ENCODE data around the gene UGT1A6. TPM values are rescaled to one million over a fixed set of nuclear protein-coding genes. Genes with fewer than 3 reads are reported as not detected.
A peak's percentile ranks its signal among the peaks of the same experiment; 100 is the strongest.
"Not testable (repeated sequence)": the region's sequence is repeated elsewhere in the genome, so short reads cannot be mapped to it uniquely, and the experiment has no call there.

The UGT1A6 gene
- total and polyA plus RNA-seq, 3 experiments from 2014 or later: not detected

- H3K27ac ChIP-seq (ENCODE audit: low read depth, low read length): no peak overlapping the region
- DNase-seq: no peak
- Mint-ChIP-seq H3K4me3 (no peak overlapping the region), H3K27ac (no peak overlapping the region), H3K36me3 (no peaks in the 10 kb centered on the region), H3K4me1 (no peaks in the 10 kb centered on the region), H3K9me3 (no peaks in the 10 kb centered on the region), H3K27me3 (peaks cover 22 to 65% of the 10 kb centered on the region in 2 donors)
- H3K36me3 ChIP-seq (ENCODE audit: insufficient read depth, low read length): no peaks in the 10 kb centered on the region
- H3K9me3 ChIP-seq (ENCODE audit: low read length): no peaks in the 10 kb centered on the region
- H3K27me3 ChIP-seq (ENCODE audit: insufficient read depth, low read length, poor library complexity, severe bottlenecking): no peaks in the 10 kb centered on the region
- no peak overlapping the region for H3K4me3 ChIP-seq (ENCODE audit: low read length)
- ChIA-PET POLR2A (no interaction called here), CTCF (no interaction called here)
- H3K4me1 ChIP-seq (ENCODE audit: insufficient read depth, low read length): no peaks in the 10 kb centered on the region
Measured at GRCh38 chr2:233713262-233713615, 20.5 kb downstream of the UGT1A6 start.

- no peak for DNase-seq
- no peaks in the 10 kb centered on the region for H3K4me1 Mint-ChIP-seq
- no peaks in the 10 kb centered on the region for H3K36me3 Mint-ChIP-seq
Measured at GRCh38 chr2:233714121-233714520, 21.4 kb downstream of the UGT1A6 start.

GRCh38 chr2:233718552-233718951 is 25.9 kb downstream of the UGT1A6 start, which contains the start of gene UGT1A4:
TSS of gene UGT1A4 (plus strand) at chr2:233718736. CDS start at chr2:233718821, 85 bp downstream.
- POLR2A ChIA-PET: no interaction called here

More at GRCh38 chr2:233714121-233714520, 21.4 kb downstream of the UGT1A6 start:
- ChIA-PET POLR2A (no interaction called here), CTCF (no interaction called here)
- Histone ChIP-seq H3K4me3 (ENCODE audit: low read length) (no peak overlapping the region), H3K4me1 (ENCODE audit: insufficient read depth, low read length) (no peaks in the 10 kb centered on the region), H3K27me3 (ENCODE audit: insufficient read depth, low read length, poor library complexity, severe bottlenecking) (no peaks in the 10 kb centered on the region), H3K27ac (ENCODE audit: low read depth, low read length) (no peak overlapping the region), H3K9me3 (ENCODE audit: low read length) (no peaks in the 10 kb centered on the region), H3K36me3 (ENCODE audit: insufficient read depth, low read length) (no peaks in the 10 kb centered on the region)
- Mint-ChIP-seq H3K27me3 (peaks cover 17 to 73% of the 10 kb centered on the region in 2 donors), H3K9me3 (no peaks in the 10 kb centered on the region), H3K27ac (no peak overlapping the region), H3K4me3 (no peak overlapping the region)

GRCh38 chr2:233728723-233729301 is 36.1 kb downstream of the UGT1A6 start, which contains the start of gene UGT1A3:
TSS of gene UGT1A3 (plus strand) at chr2:233729042. CDS start at chr2:233729127, 85 bp downstream.
- H3K27ac ChIP-seq (ENCODE audit: low read depth, low read length): no peak within 1 kb of the TSS
- H3K36me3 ChIP-seq (ENCODE audit: insufficient read depth, low read length): no peaks in the 10 kb centered on the region
- no peaks in the 10 kb centered on the region for H3K9me3 ChIP-seq (ENCODE audit: low read length)
- H3K9me3 Mint-ChIP-seq: peaks cover 0 to 3% (median 0%) of the 10 kb centered on the region in 5 donors
- no peaks in the 10 kb centered on the region for H3K4me1 ChIP-seq (ENCODE audit: insufficient read depth, low read length)
- H3K36me3 Mint-ChIP-seq: no peaks in the 10 kb centered on the region
- POLR2A ChIA-PET: no interaction called here
- peaks cover 14 to 33% of the 10 kb centered on the region in 2 donors for H3K27me3 Mint-ChIP-seq
- H3K27me3 ChIP-seq (ENCODE audit: insufficient read depth, low read length, poor library complexity, severe bottlenecking): no peaks in the 10 kb centered on the region
- CTCF ChIA-PET: interaction anchor here (0.7 kb wide), 1 partner anchor 17 kb away, joined by 3 read pairs; no protein-coding TSS in a partner anchor
- no peak within 1 kb of the TSS for H3K4me3 ChIP-seq (ENCODE audit: low read length)
- DNase-seq: no peak
- no peak within 1 kb of the TSS for H3K27ac Mint-ChIP-seq
- no peaks in the 10 kb centered on the region for H3K4me1 Mint-ChIP-seq
- H3K4me3 Mint-ChIP-seq: no peak within 1 kb of the TSS

More at GRCh38 chr2:233718552-233718951, 25.9 kb downstream of the UGT1A6 start, which contains the start of gene UGT1A4:
- no peaks in the 10 kb centered on the region for H3K4me1 ChIP-seq (ENCODE audit: insufficient read depth, low read length)
- peak within 1 kb of the TSS in 1 of 8 donors; percentile 8 for H3K27ac Mint-ChIP-seq
- no peak within 1 kb of the TSS for H3K4me3 Mint-ChIP-seq
- H3K4me3 ChIP-seq (ENCODE audit: low read length): no peak within 1 kb of the TSS
- no peaks in the 10 kb centered on the region for H3K4me1 Mint-ChIP-seq
- H3K27me3 Mint-ChIP-seq: peaks cover 11 to 69% of the 10 kb centered on the region in 2 donors
- H3K36me3 Mint-ChIP-seq: no peaks in the 10 kb centered on the region
- no peaks in the 10 kb centered on the region for H3K27me3 ChIP-seq (ENCODE audit: insufficient read depth, low read length, poor library complexity, severe bottlenecking)
- no peaks in the 10 kb centered on the region for H3K36me3 ChIP-seq (ENCODE audit: insufficient read depth, low read length)
- H3K9me3 Mint-ChIP-seq: peaks cover 0 to 2% (median 0%) of the 10 kb centered on the region in 5 donors
- no peak for DNase-seq
- no peaks in the 10 kb centered on the region for H3K9me3 ChIP-seq (ENCODE audit: low read length)
- CTCF ChIA-PET: no interaction called here
- no peak within 1 kb of the TSS for H3K27ac ChIP-seq (ENCODE audit: low read depth, low read length)

GRCh38 chr2:233736868-233737653 is 44.4 kb downstream of the UGT1A6 start:
- peaks cover 32 to 47% of the 10 kb centered on the region in 2 donors for H3K27me3 Mint-ChIP-seq
- H3K9me3 ChIP-seq (ENCODE audit: low read length); H3K4me1 ChIP-seq (ENCODE audit: insufficient read depth, low read length); CTCF ChIA-PET; H3K27ac Mint-ChIP-seq; H3K4me3 ChIP-seq (ENCODE audit: low read length); H3K9me3 Mint-ChIP-seq; H3K36me3 Mint-ChIP-seq; H3K27ac ChIP-seq (ENCODE audit: low read depth, low read length); H3K36me3 ChIP-seq (ENCODE audit: insufficient read depth, low read length); DNase-seq; POLR2A ChIA-PET; H3K27me3 ChIP-seq (ENCODE audit: insufficient read depth, low read length, poor library complexity, severe bottlenecking); H3K4me1 Mint-ChIP-seq; H3K4me3 Mint-ChIP-seq: not testable (repeated sequence)

- H3K27me3 ChIP-seq (ENCODE audit: insufficient read depth, low read length, poor library complexity, severe bottlenecking): no peaks in the 10 kb centered on the region
- H3K27me3 Mint-ChIP-seq: peaks cover 21 to 48% of the 10 kb centered on the region in 2 donors
- H3K4me1 Mint-ChIP-seq: no peaks in the 10 kb centered on the region
- H3K9me3 Mint-ChIP-seq: no peaks in the 10 kb centered on the region
- POLR2A ChIA-PET: no interaction called here
- no peak for DNase-seq
- H3K36me3 ChIP-seq (ENCODE audit: insufficient read depth, low read length): no peaks in the 10 kb centered on the region
- CTCF ChIA-PET: no interaction called here
- H3K27ac ChIP-seq (ENCODE audit: low read depth, low read length): no peak overlapping the region
- H3K36me3 Mint-ChIP-seq: peaks cover 0 to 4% (median 2%) of the 10 kb centered on the region in 3 donors
- H3K4me3 Mint-ChIP-seq: no peak overlapping the region
- no peak overlapping the region for H3K4me3 ChIP-seq (ENCODE audit: low read length)
- no peak overlapping the region for H3K27ac Mint-ChIP-seq
- no peaks in the 10 kb centered on the region for H3K4me1 ChIP-seq (ENCODE audit: insufficient read depth, low read length)
- no peaks in the 10 kb centered on the region for H3K9me3 ChIP-seq (ENCODE audit: low read length)
Measured at GRCh38 chr2:233740870-233741269, 48.2 kb downstream of the UGT1A6 start.

- Mint-ChIP-seq H3K36me3 (no peaks in the 10 kb centered on the region), H3K4me3 (no peak overlapping the region), H3K27me3 (peaks cover 21 to 50% of the 10 kb centered on the region in 2 donors), H3K27ac (no peak overlapping the region), H3K4me1 (no peaks in the 10 kb centered on the region), H3K9me3 (no peaks in the 10 kb centered on the region)
- ChIA-PET POLR2A (no interaction called here), CTCF (no interaction called here)
- no peak overlapping the region for H3K4me3 ChIP-seq (ENCODE audit: low read length)
- DNase-seq: no peak
- H3K36me3 ChIP-seq (ENCODE audit: insufficient read depth, low read length): no peaks in the 10 kb centered on the region
- H3K27ac ChIP-seq (ENCODE audit: low read depth, low read length): no peak overlapping the region
- H3K9me3 ChIP-seq (ENCODE audit: low read length): no peaks in the 10 kb centered on the region
- H3K4me1 ChIP-seq (ENCODE audit: insufficient read depth, low read length): no peaks in the 10 kb centered on the region
- no peaks in the 10 kb centered on the region for H3K27me3 ChIP-seq (ENCODE audit: insufficient read depth, low read length, poor library complexity, severe bottlenecking)
Measured at GRCh38 chr2:233743464-233744259, 51.0 kb downstream of the UGT1A6 start.
